Measurements from ENCODE around the gene PCID2. TPM values are rescaled to one million over a fixed set of nuclear protein-coding genes. Genes with fewer than 3 reads are reported as not detected.

Gene PCID2
- polyA plus RNA-seq, 1 donor from 2014 or later = 81.3 TPM

- Histone ChIP-seq H3K4me2 (ENCODE audit: low read length) (no peak overlapping the region), H3K36me3 (ENCODE audit: insufficient read depth, low read length) (no peaks in the 10 kb centered on the region), H3K27ac (ENCODE audit: low read length) (no peak overlapping the region), H3K79me2 (replicated peaks; ENCODE audit: insufficient read depth, low read length) (no peaks in the 10 kb centered on the region), H3K9me3 (ENCODE audit: low read length) (no peaks in the 10 kb centered on the region), H3K9me2 (ENCODE audit: insufficient read depth, low read length) (no peaks in the 10 kb centered on the region), H3F3A (ENCODE audit: insufficient read depth, low read length, poor library complexity, severe bottlenecking) (no peaks in the 10 kb centered on the region), H3K27me3 (ENCODE audit: insufficient read depth, low read depth, low read length) (no peaks in the 10 kb centered on the region), H2AFZ (ENCODE audit: low read depth, low read length) (no peak overlapping the region), H3K9ac (ENCODE audit: low read length) (no peak overlapping the region), H4K20me1 (ENCODE audit: insufficient read depth) (no peaks in the 10 kb centered on the region), H3K4me3 (ENCODE audit: low read length) (no peak overlapping the region)
- no peak for TF ChIP-seq POLR2AphosphoS5 (IDR thresholded peaks at IDR 0.05)
- no peak for TF ChIP-seq RAD21 (conservative IDR thresholded peaks at IDR 0.05)
- TF ChIP-seq REST (IDR thresholded peaks at IDR 0.05; ENCODE audit: borderline replicate concordance) = no peak
These were observed 41.8 kb downstream of the PCID2 start for GRCh38 chr13:113166681-113167080.

GRCh38 chr13:113166266-113166665 lies 42.2 kb downstream of the PCID2 start:
- H3K27me3 ChIP-seq (ENCODE audit: insufficient read depth, low read depth, low read length) = no peaks in the 10 kb centered on the region
- no peak overlapping the region for H2AFZ ChIP-seq (ENCODE audit: low read depth, low read length)
- no peak overlapping the region for H3K4me2 ChIP-seq (ENCODE audit: low read length)

GRCh38 chr13:113164492-113164891 lies 44.0 kb downstream of the PCID2 start:
- no peaks in the 10 kb centered on the region for H3F3A ChIP-seq (ENCODE audit: insufficient read depth, low read length, poor library complexity, severe bottlenecking)
- H4K20me1 ChIP-seq (ENCODE audit: insufficient read depth) = no peaks in the 10 kb centered on the region
- H2AFZ ChIP-seq (ENCODE audit: low read depth, low read length) = no peak overlapping the region
- H3K27me3 ChIP-seq (ENCODE audit: insufficient read depth, low read depth, low read length) = no peaks in the 10 kb centered on the region
- H3K9ac ChIP-seq (ENCODE audit: low read length) = no peak overlapping the region
- no peak for TF ChIP-seq EP300 (conservative IDR thresholded peaks at IDR 0.05; ENCODE audit: poor library complexity, severe bottlenecking)
- TF ChIP-seq EZH2 (IDR thresholded peaks at IDR 0.05; ENCODE audit: borderline replicate concordance, insufficient read depth, low read length, poor library complexity, severe bottlenecking) = no peak
- no peak for TF ChIP-seq POLR2AphosphoS5 (IDR thresholded peaks at IDR 0.05)
- no peak for TF ChIP-seq CTCF (IDR thresholded peaks at IDR 0.05; ENCODE audit: poor library complexity, severe bottlenecking)
- no peak for TF ChIP-seq TAF1 (IDR thresholded peaks at IDR 0.05; ENCODE audit: low read depth)
- TF ChIP-seq REST (IDR thresholded peaks at IDR 0.05; ENCODE audit: borderline replicate concordance) = no peak
- H3K9me3 ChIP-seq (ENCODE audit: low read length) = no peaks in the 10 kb centered on the region
- H3K79me2 ChIP-seq (replicated peaks; ENCODE audit: insufficient read depth, low read length) = no peaks in the 10 kb centered on the region
- no peaks in the 10 kb centered on the region for H3K36me3 ChIP-seq (ENCODE audit: insufficient read depth, low read length)
- no peak overlapping the region for H3K27ac ChIP-seq (ENCODE audit: low read length)
- H3K9me2 ChIP-seq (ENCODE audit: insufficient read depth, low read length) = no peaks in the 10 kb centered on the region
- no peak overlapping the region for H3K4me3 ChIP-seq (ENCODE audit: low read length)
- H3K4me2 ChIP-seq (ENCODE audit: low read length) = no peak overlapping the region

More at GRCh38 chr13:113166266-113166665, 42.2 kb downstream of the PCID2 start:
- Histone ChIP-seq H3K79me2 (replicated peaks; ENCODE audit: insufficient read depth, low read length) (no peaks in the 10 kb centered on the region), H3K4me3 (ENCODE audit: low read length) (no peak overlapping the region), H3K9me3 (ENCODE audit: low read length) (no peaks in the 10 kb centered on the region), H3K9ac (ENCODE audit: low read length) (no peak overlapping the region), H3K9me2 (ENCODE audit: insufficient read depth, low read length) (no peaks in the 10 kb centered on the region), H3K36me3 (ENCODE audit: insufficient read depth, low read length) (no peaks in the 10 kb centered on the region), H3K27ac (ENCODE audit: low read length) (no peak overlapping the region), H4K20me1 (ENCODE audit: insufficient read depth) (no peaks in the 10 kb centered on the region), H3F3A (ENCODE audit: insufficient read depth, low read length, poor library complexity, severe bottlenecking) (no peaks in the 10 kb centered on the region)
- TF ChIP-seq SMC3 (conservative IDR thresholded peaks at IDR 0.05; ENCODE audit: poor library complexity) (no peak), CTCF (IDR thresholded peaks at IDR 0.05; ENCODE audit: poor library complexity, severe bottlenecking) (no peak), EZH2 (IDR thresholded peaks at IDR 0.05; ENCODE audit: borderline replicate concordance, insufficient read depth, low read length, poor library complexity, severe bottlenecking) (no peak), POLR2AphosphoS5 (IDR thresholded peaks at IDR 0.05) (no peak), TAF1 (IDR thresholded peaks at IDR 0.05; ENCODE audit: low read depth) (no peak), RAD21 (conservative IDR thresholded peaks at IDR 0.05) (no peak), EP300 (conservative IDR thresholded peaks at IDR 0.05; ENCODE audit: poor library complexity, severe bottlenecking) (no peak)
